HG03175 (cell line): ENCODE data around the gene ZNF280C.
"Not testable (repeated sequence)": the region's sequence is repeated elsewhere in the genome, so short reads cannot be mapped to it uniquely, and the experiment has no call there.

Experiments used
- ATAC-seq: cut with Tn5 transposase; IDR thresholded peaks from one replicate; pipeline ENCODE4 v1.9.1; 2021; ENCODE audit warnings: mild to moderate bottlenecking, moderate library complexity; ENCODE audit not compliant: unreplicated experiment

Gene ZNF280C

DNA sequence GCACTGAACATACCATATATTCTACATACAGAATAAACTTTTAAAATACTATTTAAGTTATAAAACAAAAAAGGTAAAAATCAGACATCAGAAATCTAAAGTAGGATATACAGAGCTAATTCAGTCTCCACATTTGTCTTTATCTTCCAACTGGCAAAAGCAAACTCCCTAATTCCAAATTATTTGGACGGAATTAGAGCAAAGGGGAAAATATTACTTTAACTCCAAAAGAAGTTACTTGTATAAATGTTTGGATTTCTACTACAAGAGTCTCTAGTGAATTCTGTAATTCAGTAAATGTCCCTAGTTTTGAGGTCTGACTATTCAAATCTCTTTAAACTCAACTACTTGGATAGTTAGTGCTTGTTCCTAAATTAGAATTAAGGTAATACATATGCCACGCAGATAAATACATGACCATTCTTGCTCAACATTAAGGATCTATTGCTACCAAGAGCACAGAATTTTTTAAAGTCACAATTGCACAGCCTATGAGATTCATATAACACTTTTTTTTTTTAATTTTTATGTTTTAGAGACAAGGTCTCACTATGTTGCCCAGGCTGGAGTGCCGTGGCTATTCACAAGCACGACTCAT is 7.3 kb downstream of the ZNF280C start:
- no peak for ATAC-seq

- no peak for ATAC-seq
Observed at GRCh38 chrX:130260316-130260715, 8.4 kb downstream of the ZNF280C start.

- no peak for ATAC-seq
Observed at GRCh38 chrX:130253916-130254315, 14.8 kb downstream of the ZNF280C start.

DNA sequence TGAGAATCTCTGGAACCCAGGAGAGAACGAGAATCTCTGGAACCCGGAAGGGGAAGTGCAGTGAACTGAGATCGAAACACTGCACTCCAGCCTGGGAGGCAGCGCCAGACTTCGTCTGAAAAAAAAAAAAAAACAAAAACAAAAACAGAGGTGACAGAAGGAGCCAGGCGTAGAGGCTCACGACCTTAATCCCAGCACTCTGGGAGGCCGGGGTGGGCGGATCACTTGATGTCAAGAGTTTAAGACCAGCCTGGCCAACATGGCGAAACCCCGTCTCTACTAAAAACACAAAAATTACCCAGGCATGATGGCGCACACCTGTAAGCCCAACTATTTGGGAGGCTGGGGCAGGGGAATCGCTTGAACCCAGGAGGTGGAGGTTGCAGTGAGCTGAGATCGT is 17.0 kb downstream of the ZNF280C start:
- no peak for ATAC-seq

DNA sequence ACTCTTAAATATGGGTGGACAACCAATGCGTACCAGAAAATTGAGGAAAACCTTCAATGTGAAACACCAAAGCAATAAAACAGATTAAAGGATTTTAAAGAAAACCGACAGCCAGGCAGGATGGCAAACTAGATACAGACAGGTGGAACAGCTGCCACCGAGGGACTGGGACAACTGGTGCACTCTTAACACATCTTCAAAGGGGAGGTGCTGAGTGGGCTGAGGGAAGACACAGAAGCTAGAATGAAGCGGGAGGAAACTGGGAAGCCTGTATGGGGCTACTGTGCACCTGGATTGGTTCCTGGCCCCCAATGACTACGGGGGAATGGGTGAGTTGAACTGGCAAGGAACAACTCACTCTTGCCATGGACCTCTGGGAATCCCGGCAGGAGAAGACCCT is 20.7 kb downstream of the ZNF280C start:
- no peak for ATAC-seq

GRCh38 chrX:130246084-130246483 is 22.6 kb downstream of the ZNF280C start:
- ATAC-seq: no peak

DNA sequence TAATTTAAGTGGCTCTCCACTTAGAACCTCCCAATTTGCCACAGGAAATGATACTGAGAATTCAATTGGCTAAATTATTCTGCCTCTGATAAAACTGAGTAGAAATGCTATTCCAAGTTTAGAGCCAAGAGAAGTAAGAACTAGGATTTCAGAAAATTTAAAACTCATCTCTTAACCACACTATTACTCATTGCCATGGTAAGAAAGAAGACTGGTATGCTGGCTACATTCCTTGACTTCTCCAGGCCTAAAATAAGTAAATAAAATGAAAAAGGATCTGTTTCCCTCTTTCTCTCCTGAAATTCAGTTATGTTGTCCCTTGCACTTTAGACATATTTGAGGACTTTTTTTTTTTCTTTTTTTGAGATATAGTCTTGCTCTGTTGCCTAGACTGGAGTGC is 23.3 kb downstream of the ZNF280C start:
- ATAC-seq: no peak

DNA sequence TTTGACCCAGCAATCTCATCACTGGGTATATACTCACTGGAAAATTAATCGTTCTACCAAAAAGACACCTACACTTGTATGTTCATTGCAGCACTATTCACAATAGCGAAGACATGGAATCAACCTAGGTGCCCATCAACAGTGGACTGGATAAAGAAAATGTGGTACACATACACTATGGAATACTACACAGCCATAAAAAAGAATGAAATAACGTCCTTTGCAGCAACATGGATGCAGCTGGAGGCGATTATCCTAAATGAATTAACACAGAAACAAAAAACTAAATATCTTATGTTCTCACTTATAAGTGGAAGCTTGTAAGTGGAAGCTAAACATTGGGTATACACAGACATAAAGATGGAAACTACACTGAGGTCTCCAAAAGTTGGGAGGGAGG is 37.5 kb downstream of the ZNF280C start:
- not testable (repeated sequence) for ATAC-seq

- ATAC-seq: no peak
Observed at GRCh38 chrX:130228871-130229270, 39.8 kb downstream of the ZNF280C start.

DNA sequence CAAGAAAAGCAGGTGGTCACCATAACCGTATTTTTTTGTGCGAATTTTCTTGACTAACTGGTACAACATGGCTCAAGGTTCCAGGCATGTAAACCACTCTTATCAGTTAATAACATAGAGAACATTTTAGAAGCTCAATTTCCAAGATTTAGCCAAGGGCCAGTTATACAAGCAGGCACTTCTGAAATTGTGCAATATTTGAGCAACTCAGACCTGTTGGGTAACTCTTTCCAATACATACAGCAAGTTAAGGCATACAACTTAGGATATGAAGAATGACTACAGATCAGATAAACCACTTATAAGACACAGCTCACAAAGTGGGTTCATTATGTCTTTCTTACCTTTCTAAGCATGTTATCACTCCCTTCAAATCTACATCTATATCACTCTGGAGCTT is 43.9 kb downstream of the ZNF280C start:
- no peak for ATAC-seq

- no peak for ATAC-seq
Observed at GRCh38 chrX:130216320-130216719, 52.4 kb downstream of the ZNF280C start.

GRCh38 chrX:130213376-130213775 is 55.3 kb downstream of the ZNF280C start:
- no peak for ATAC-seq

GRCh38 chrX:130212371-130212770 is 56.3 kb downstream of the ZNF280C start:
- ATAC-seq: no peak

- no peak for ATAC-seq
Observed at GRCh38 chrX:130211415-130212186, 57.1 kb downstream of the ZNF280C start.

GRCh38 chrX:130204647-130205046 is 64.1 kb downstream of the ZNF280C start:
- ATAC-seq: no peak

GRCh38 chrX:130197464-130197863 is 71.2 kb downstream of the ZNF280C start:
- no peak for ATAC-seq

- no peak for ATAC-seq
Observed at GRCh38 chrX:130196466-130196865, 72.2 kb downstream of the ZNF280C start.

DNA sequence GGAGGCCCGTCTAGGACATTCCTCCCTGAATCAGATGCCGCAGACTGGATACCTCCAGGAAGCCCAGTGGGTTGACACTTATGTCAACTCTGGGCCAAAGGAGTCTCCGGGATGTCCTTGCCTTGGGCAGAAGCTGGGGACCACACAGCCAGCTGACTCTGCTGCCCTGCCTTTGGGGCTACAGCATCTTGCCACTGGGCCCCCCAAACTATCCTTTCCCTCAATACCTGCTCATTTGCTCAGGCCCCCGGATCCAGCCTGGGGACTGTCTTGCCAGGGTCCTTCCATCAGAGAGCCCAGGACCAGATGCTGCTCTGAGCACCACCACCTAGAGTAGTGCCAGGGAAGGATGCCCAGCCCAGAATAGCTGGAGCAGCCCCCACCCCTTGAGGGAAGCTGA is 77.9 kb downstream of the ZNF280C start:
- no peak for ATAC-seq

- no peak for ATAC-seq
Observed at GRCh38 chrX:130186651-130187050, 82.0 kb downstream of the ZNF280C start.

DNA sequence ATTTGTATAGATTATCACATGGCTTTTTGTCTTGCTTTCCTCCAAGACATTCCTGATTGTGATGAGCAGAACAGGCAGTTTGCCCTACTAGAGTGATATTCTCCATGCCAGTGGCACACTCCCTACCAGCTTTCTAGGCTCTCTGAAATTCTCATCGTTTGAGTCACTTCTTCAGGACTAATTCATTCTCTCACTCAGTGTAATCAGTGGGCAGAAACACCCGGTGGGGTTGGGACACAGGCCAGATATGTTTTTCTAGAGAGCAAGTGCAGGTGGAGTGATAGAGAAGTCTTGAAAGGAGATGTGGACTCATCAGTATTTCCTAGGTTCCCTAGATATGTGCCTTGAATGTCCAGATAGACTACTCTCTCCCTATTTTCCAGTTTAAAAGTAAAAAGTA is 83.8 kb downstream of the ZNF280C start:
- no peak for ATAC-seq

DNA sequence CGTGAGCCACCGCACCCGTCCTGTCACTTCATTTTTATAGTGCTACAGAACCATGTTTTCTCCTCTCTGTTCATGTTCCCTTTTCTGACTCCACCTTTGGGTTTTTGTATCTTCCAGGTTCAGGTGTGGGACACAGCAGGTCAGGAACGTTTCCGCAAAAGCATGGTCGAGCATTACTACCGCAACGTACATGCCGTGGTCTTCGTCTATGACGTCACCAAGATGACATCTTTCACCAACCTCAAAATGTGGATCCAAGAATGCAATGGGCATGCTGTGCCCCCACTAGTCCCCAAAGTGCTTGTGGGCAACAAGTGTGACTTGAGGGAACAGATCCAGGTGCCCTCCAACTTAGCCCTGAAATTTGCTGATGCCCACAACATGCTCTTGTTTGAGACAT is 84.5 kb downstream of the ZNF280C start:
- no peak for ATAC-seq

- no peak for ATAC-seq
Observed at GRCh38 chrX:130179579-130180215, 89.0 kb downstream of the ZNF280C start.
